Erythroblast (primary cell): ENCODE measurements around the gene YAF2.

Experiments used
- DNase-seq, 2 experiments: peaks; one replicate each; lab custom pipeline; 2025; lab: John Stamatoyannopoulos, UW
- GATA1 ChIP-seq: IDR thresholded peaks from 2 replicates; pipeline ENCODE4 v1.6.1; 2011; ENCODE audit warnings: low read depth, mild to moderate bottlenecking, control low read depth, low read length, moderate library complexity
- POLR2A ChIP-seq: IDR thresholded peaks from 2 replicates; pipeline ENCODE4 v1.6.1; 2011; ENCODE audit warnings: mild to moderate bottlenecking, low read length

YAF2 gene

DNA sequence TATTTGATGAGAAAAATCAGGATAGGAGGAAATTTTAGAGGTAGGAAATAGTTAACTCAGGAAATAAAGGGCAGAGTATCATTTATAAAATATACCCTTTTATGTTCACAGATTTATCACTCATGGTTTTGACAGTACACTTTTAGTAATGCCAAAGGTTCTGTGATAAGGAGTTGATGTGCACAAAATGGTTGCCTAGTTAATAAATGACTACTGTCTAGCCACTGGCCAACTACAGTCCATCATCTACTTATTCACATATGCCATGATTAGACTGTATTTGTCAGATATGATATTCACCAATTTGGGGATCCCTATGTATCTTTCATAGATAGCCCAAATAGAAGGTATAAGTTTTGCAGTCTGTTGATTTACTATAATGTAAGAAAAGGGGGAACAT is 74.1 kb downstream of the YAF2 start:
- TF ChIP-seq POLR2A: no peak
- no peak for TF ChIP-seq GATA1
- DNase-seq: no peak

DNA sequence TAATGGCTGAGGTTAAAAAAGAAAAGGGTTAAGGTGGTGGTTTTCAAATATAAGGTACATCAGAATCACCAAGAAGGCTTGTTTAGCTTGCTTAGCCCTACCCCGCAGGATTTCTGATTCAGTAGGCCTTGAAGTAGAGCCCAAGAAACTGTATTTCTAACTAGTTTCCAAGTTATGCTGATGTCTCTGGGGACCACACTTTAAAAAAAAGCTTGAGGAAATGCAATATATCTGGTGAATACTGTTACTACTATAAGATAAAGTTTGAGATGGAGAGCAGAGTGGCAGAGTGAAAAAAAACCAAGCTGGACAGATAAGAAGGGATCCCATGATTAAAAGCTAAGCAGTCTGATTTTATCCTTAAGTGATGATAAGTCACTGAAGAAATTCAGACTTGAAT is 75.1 kb downstream of the YAF2 start:
- no peak for DNase-seq
- TF ChIP-seq GATA1: no peak
- TF ChIP-seq POLR2A: no peak

DNA sequence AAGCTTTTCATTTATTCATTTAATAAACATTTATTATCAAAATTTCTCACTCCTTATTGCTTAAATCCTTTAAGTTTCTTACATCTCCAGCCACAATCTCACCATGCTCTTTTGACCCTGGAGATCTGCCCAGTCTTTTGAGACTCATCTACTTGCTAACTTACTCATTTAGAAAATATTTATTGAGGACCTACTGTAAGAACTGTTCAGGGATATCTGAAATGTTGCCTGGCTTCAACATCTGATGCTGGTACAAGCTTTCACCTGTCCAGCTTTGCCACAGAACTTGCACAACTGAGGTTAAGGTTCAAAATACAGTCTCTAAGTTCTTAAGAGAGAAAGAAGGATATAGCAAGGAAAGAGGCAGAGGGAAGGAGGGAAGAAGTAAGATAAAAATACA is 75.9 kb downstream of the YAF2 start:
- TF ChIP-seq POLR2A: no peak
- no peak for TF ChIP-seq GATA1
- no peak for DNase-seq

DNA sequence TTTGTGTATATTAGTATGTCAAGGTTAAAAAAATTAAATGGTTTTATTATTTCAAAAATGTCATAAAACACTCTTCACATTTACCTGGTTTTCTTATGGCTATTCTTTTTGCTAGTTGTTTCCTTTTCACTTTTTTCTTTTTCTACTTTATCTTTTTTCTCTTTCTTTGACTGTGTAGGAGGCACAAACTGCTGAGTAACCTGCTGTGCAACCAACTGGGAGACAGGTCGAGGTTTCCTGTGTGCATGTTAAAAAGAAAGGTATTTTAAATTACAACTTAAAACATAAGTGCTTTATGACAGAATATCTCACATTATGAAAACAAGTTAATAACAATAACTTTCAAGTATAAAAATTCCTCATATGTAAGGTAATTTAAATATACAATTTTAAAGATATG is 76.5 kb downstream of the YAF2 start:
- no peak for DNase-seq
- TF ChIP-seq POLR2A (no peak), GATA1 (no peak)

DNA sequence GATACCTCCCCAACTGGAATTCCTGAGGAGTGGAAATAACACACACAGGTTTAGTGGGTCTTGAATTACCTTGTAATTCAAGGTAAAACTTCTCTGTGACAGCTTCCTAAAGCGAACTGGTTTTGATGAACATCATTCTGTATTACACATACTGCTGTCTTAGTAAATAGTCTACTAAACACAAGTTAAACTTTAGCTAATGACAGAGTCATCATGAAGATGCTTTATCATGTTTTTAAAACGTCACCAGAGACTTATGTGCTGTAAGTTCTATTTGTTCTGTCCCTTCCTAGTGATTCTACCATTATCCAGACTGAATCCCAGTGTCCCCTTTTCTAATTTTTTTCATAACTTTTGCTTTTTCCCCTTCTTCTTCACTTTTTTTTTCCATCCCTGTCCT is 81.8 kb downstream of the YAF2 start:
- DNase-seq: no peak
- no peak for TF ChIP-seq POLR2A
- no peak for TF ChIP-seq GATA1

DNA sequence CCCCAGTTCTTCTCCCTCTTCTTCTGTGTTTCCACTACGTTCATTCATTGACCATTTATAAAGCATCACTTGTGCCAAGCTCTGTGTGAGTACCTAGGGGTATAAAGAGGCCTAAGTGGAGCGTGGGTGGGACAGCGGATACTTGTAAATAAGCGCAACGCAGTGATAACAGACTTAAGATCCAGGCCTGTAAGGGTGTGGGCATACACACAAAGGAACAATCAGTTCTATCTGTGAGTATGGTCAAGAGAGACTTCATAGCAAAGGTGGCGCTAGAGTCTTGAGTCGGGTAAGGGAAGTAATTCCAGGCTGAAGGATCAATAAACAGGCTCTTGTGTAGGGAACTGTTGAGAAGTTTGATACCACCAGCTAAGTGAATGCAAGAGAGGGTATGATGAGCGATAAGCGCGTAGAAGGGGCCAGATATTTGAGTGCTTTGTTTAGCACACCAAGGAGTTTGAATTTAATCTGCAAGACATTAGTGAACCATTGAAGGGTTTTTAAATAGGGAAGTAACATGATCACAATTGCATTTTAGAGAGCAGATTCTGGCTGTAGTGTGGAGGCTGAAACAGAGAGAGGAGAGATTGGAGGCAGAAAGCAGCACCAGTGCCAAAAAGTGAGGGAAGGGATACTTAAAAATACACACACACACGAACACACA is 92.4 kb downstream of the YAF2 start:
- TF ChIP-seq GATA1 (no peak), POLR2A (no peak)
- peak in 1 of 2 experiments; percentile 39 for DNase-seq

DNA sequence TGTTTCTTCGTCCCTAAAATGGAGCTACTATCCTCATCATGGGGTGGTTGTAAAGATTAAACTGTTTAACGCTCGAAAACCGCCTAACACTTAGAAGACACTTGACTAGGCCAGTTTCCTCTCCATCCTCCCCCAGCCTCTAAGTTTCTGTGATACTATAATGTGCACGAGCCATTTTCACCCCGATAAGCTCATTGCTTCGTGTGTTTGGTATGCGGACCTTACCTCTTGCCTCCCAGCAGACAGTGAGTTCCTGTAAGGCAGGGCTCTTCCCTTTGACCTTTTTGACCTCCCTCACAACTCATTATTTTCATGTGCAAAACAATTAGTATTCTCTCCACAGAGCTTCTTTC is 92.9 kb downstream of the YAF2 start:
- TF ChIP-seq GATA1 (no peak), POLR2A (peak; percentile 61)
- DNase-seq: peak in 1 of 2 experiments; percentile 67

DNA sequence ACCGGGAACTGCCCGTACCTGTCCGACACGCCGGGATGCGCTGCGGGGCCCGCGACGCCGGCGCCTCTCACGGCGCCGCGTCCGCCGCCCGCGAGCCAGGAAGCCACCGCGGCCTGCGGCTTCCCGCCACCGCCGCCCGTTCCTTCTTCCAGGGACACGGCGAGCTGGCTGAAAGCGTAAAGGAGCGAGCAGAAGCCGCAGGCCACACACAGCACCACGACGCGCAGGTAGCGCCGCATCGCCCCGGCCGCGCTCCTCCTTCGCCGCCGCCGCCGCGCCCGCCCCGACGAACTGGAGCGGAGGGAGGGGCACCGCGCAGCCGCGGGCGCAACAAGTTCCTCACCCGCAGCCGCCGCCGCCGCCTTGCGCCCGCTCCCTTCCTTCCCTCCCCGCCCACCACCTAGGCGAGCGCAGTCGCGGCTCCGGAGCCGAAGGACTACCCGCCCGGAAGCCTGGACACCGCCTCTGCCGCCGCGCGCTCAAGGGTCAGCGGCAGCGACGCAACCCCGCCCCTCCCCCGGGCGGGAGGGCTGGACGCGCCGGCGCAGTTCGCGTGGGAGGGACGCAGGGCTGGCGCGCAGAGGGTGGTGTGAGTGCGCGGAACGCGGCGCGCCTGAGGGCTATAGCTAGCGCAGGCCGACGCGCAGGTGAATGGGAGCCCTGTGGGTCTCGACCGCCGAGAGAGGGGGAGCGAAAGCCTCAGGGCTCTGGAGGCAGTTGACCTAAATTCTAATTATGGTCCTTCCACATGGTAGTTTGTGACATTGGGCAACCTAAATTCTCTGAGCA is 93.4 kb downstream of the YAF2 start, which contains the start of gene GXYLT1:
Gene GXYLT1 (minus strand): TSS at position 467 of the 789 bp plus-strand sequence. CDS start 228 bp downstream, at position 239.
- DNase-seq: peak; percentile 94 to 96
- no peak for TF ChIP-seq GATA1
- peak; percentile 89 for TF ChIP-seq POLR2A

DNA sequence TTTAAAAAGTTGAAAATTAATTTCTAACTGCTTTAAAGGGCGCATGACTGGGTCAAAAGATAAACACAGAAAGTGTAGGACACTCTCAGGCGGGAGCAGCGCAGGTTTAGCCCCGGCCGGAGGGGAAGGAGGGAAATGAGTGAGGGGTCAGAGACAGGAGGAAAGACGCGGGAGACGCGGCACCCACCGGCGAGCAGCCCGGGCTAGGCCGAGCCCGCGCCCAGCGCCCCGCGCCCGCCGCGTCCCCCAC is 94.0 kb downstream of the YAF2 start:
- TF ChIP-seq POLR2A (no peak), GATA1 (no peak)
- DNase-seq: peak in 1 of 2 experiments; percentile 44

DNA sequence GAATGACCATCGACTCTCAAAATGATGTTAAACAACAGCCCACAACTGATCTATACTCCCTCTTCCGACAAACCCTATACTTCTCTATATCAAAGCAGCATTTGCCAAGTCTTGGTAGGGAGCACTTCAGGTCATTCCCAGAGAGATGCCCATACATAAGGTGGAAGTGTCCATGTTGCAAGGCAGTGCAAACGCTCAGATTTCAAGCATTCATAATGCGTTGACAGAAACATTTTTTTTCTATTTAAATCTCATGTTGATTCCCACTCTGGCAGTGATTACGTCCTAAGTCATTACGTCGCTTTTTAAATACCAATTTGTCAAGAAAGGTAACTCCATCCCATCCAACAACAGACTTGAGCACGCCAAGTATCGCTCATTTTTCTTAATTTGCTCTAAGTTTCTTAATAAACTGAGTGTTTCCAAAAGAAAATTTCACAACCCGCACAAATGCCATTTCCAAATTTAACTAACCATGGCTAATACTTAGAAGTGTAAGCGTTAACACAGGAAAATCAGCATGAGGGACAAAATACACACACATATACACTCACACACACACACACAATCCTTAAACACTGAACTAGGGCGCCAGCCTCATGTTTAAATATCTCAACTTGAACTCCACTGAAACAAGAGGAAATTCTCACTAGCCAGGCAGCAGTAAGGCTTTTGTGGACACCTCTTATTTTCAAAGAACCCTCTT is 94.4 kb downstream of the YAF2 start:
- TF ChIP-seq POLR2A (no peak), GATA1 (no peak)
- peak in 1 of 2 experiments; percentile 61 for DNase-seq

DNA sequence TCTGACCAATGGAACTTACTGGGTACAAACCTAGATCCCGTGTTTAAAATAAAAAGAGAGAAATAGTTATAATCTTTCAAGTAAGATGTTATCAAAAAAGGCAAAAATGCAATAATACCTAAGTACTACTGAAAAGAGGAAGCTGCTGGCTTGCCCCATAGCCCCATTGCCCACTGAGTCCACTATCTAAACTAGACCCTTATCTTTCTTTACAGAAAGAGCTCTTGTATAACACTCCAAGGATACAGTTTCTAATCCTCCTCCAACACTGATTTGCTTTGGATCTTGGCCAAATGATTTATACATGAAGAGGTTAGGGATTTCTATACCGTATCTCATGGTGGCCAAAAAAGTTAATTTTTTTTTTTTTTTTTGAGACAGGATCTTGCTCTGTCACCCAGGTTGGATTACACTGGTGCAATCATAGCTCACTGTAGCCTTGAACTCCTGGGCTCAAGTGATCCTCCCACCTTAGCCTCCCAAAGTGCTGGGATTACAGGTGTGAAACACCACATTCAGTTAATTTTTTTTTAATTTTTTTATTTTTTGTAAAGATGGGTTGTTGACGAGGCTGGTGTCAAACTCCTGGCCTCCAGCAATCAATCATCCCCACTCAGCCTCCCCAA is 96.0 kb downstream of the YAF2 start:
- DNase-seq: peak; percentile 15 to 46
- no peak for TF ChIP-seq POLR2A
- no peak for TF ChIP-seq GATA1

DNA sequence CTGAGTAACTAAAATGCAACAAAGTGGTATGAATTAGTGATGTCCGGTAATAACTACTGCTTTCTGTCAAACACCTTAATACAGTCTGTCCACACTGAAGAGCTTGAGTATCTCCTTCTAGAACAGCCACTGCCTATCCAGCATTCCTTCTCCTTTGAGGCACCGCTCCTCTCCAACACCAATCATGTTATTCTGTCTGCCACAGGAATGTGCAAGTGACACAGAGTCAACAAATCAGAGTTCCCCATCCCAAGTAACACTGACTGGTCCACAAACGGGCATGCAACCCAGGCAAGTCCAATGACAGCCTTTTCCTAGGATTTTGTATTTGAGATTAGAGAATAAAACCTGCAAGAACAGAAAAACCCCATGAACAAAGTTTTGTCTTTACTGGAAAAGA is 97.1 kb downstream of the YAF2 start:
- no peak for TF ChIP-seq POLR2A
- no peak for TF ChIP-seq GATA1
- no peak for DNase-seq

DNA sequence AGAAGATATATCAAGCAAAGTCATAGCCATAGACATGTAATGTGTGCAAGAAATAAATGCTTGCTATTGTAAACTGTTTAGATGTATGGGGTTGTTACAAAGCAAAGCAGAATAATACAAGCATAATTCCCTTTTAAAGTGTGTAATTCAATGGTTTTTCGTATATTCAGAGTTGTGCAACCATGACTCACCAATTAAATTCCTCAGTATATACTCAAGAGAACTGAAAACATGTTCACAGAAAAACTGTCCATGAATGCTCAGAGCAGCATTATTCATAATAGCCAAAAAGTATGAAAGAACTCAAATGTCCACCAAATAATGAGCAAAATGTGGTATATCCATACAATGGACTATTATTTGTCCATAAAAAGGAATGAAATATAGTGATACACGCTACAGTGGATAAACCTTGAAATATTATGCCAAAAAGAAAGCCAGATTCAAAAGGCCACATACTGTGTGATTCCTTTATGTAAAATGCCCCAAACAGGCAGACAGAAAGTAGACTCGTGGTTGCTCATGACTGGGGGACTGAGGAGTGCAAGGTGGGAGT is 102.7 kb downstream of the YAF2 start:
- DNase-seq: no peak
- TF ChIP-seq POLR2A (no peak), GATA1 (no peak)
